Thoracic aorta (tissue), 2 donors: ENCODE data around the gene ARHGAP19. TPM values are rescaled to one million over a fixed set of nuclear protein-coding genes. Genes with fewer than 3 reads are reported as not detected.

Experiments
- ATAC-seq: fragments of 150-250 bp; one replicate; pipeline ENCODE4 v1.8.0; 2017; ENCODE audit warnings: low read depth; ENCODE audit not compliant: insufficient number of reproducible peaks, low FRiP score
- DNase-seq: peaks from one replicate; pipeline ENCODE4 v3.0.0-alpha.2; 2020; ENCODE audit warnings: low spot score
- H3K27ac ChIP-seq, 2 donors: fragments of 200-600 bp; sonication (generic); 1 replicate in 1 of 2; 2 replicates in 1 of 2; pipeline ENCODE4 v1.5.1; 2016; ENCODE audit warnings: mild to moderate bottlenecking in 2 of 2, moderate library complexity in 2 of 2
- H3K27me3 ChIP-seq: fragments of 200-600 bp; sonication (generic); replicated peaks from 2 replicates; pipeline ENCODE4 v1.6.0; 2016; ENCODE audit warnings: mild to moderate bottlenecking; ENCODE audit not compliant: insufficient read depth
- H3K36me3 ChIP-seq: fragments of 200-600 bp; sonication (generic); one replicate; pipeline ENCODE4 v1.5.1; 2016
- H3K4me1 ChIP-seq, 2 donors: fragments of 200-600 bp; sonication (generic); 1 replicate in 1 of 2; 2 replicates in 1 of 2; pipeline versions ENCODE4 v1.5.1 to v1.6.0; 2016; ENCODE audit warnings: low read depth in 2 of 2, mild to moderate bottlenecking in 1 of 2; ENCODE audit not compliant: control insufficient read depth in 1 of 2
- H3K4me3 ChIP-seq: fragments of 200-600 bp; sonication (generic); 2 replicates; pipeline ENCODE4 v1.5.1; 2016; ENCODE audit warnings: mild to moderate bottlenecking
- H3K9me3 ChIP-seq: fragments of 200-600 bp; sonication (generic); 2 replicates; pipeline ENCODE4 v1.5.1; 2016
- total RNA-seq, 2 donors: library from RNA; depleted of rRNA; stranded (reverse); fragments of >200 nt; gene quantifications; one replicate each; pipeline versions ENCODE4 v1.1.0 to v1.2.3, GENCODE V29; 2016
- TF ChIP-seq, protein P1 (sequence below): fragments of 200-600 bp; sonication (generic); IDR thresholded peaks from one replicate; pipeline ENCODE4 v1.5.1; 2019; ENCODE audit warnings: antibody characterized with exemption

Gene ARHGAP19
- total RNA-seq, 2 donors from 2014 or later: 3.5 to 27.1 TPM

- Histone ChIP-seq H3K27me3 (no peaks in the 10 kb centered on the region), H3K4me1 (no peaks in the 10 kb centered on the region), H3K27ac (no peak overlapping the region), H3K36me3 (no peaks in the 10 kb centered on the region), H3K9me3 (no peaks in the 10 kb centered on the region), H3K4me3 (no peak overlapping the region)
- TF ChIP-seq, protein P1, sequence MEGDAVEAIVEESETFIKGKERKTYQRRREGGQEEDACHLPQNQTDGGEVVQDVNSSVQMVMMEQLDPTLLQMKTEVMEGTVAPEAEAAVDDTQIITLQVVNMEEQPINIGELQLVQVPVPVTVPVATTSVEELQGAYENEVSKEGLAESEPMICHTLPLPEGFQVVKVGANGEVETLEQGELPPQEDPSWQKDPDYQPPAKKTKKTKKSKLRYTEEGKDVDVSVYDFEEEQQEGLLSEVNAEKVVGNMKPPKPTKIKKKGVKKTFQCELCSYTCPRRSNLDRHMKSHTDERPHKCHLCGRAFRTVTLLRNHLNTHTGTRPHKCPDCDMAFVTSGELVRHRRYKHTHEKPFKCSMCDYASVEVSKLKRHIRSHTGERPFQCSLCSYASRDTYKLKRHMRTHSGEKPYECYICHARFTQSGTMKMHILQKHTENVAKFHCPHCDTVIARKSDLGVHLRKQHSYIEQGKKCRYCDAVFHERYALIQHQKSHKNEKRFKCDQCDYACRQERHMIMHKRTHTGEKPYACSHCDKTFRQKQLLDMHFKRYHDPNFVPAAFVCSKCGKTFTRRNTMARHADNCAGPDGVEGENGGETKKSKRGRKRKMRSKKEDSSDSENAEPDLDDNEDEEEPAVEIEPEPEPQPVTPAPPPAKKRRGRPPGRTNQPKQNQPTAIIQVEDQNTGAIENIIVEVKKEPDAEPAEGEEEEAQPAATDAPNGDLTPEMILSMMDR: no peak
- ATAC-seq (no peak), DNase-seq (no peak)
Measured at GRCh38 chr10:97250952-97251351, 41.5 kb downstream of the ARHGAP19 start.

DNA sequence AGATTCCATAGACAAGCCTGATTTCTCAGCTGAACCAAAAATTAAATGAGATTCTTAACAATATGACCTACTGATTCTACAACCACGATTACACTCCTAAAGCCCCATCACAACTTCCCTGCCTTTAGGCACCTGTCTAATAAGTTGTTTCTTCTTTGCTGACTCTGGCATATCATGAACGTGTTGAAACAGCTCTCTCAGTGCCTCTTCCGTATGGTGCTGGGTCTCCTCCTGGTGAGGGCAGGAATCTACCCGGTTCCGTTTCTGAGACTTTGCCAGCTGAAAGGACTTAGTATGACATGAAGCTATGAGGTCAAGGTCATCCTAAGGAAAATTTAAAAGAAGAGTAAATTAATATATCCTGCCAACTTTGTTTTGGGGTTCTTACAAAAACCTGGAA is 48.6 kb downstream of the ARHGAP19 start:
- Histone ChIP-seq H3K9me3 (no peaks in the 10 kb centered on the region), H3K4me1 (no peaks in the 10 kb centered on the region), H3K27ac (no peak overlapping the region), H3K27me3 (no peaks in the 10 kb centered on the region), H3K4me3 (no peak overlapping the region), H3K36me3 (no peaks in the 10 kb centered on the region)
- TF ChIP-seq, protein P1: no peak
- ATAC-seq (no peak), DNase-seq (no peak)

DNA sequence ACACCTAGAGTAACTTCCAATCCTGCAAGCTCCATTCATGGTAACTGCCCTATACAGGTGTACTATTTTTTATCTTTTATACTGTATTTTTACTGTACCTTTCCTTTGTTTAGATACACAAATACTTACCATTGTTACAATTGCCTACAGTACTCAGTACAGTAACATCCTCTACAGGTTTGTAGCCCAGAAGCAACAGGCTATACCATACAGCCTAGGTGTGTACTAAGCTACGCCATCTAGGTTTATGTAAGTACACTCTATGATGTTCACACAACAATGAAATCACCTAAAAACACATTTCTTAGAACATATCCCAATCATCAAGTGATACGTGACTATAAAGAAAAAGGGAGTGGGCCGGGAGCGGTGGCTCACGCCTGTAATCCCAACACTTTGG is 53.6 kb downstream of the ARHGAP19 start:
- ATAC-seq (no peak), DNase-seq (no peak)
- no peaks in the 10 kb centered on the region for H3K36me3 ChIP-seq
- TF ChIP-seq, protein P1: no peak
- no peak overlapping the region for H3K27ac ChIP-seq
- no peaks in the 10 kb centered on the region for H3K9me3 ChIP-seq
- no peak overlapping the region for H3K4me3 ChIP-seq
- no peaks in the 10 kb centered on the region for H3K4me1 ChIP-seq
- H3K27me3 ChIP-seq: no peaks in the 10 kb centered on the region

DNA sequence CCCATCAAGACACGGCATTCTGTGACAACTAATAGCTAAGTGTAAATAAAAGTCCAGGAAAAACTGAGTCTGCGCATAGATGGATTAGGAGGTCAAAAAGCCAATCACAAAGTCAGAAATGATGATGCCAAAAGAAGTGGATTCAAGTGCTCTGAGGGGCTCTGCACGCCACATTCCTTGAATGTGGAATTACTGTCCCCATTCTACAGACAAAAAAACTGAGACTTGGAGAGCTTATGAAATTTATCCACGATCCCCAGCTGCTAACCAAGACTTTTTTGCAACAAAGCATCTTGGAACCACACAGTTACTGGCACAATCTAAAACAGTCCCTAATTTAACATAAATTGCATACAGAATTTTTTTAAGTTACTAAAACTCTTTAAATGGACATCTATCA is 57.1 kb downstream of the ARHGAP19 start:
- no peaks in the 10 kb centered on the region for H3K9me3 ChIP-seq
- H3K36me3 ChIP-seq: no peaks in the 10 kb centered on the region
- ATAC-seq: no peak
- TF ChIP-seq, protein P1: no peak
- H3K4me3 ChIP-seq: no peak overlapping the region
- H3K4me1 ChIP-seq: no peaks in the 10 kb centered on the region
- DNase-seq: no peak
- H3K27me3 ChIP-seq: no peaks in the 10 kb centered on the region
- H3K27ac ChIP-seq: no peak overlapping the region

DNA sequence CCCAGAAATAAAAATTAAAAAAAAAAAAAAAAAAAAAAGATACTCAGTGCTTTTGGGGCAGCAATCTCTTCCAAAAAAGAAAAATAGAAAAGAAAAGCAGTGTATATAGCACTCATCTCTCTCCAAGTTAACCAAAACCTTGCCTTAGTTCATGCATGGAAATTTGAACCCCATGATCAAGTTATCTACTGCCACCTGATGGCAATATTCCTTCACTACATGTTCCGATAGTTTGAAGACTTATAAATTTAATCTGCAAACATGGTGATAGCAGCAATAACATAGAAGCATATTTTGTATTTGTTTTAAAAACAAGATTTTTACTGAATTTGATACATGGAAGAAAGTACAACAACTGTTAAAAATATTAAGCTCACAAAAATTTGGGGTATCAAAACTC is 58.0 kb downstream of the ARHGAP19 start:
- Histone ChIP-seq H3K27ac (no peak overlapping the region), H3K4me1 (no peaks in the 10 kb centered on the region), H3K27me3 (no peaks in the 10 kb centered on the region), H3K9me3 (no peaks in the 10 kb centered on the region), H3K4me3 (no peak overlapping the region), H3K36me3 (no peaks in the 10 kb centered on the region)
- no peak for DNase-seq
- TF ChIP-seq, protein P1: no peak
- no peak for ATAC-seq
